Muscle of arm (tissue), 12 donors: ENCODE results near the gene LSM11. TPM values are rescaled to one million over a fixed set of nuclear protein-coding genes. Genes with fewer than 3 reads are reported as not detected.

Experiments used
- DNase-seq: peaks from one replicate; pipeline ENCODE4 v3.0.0-alpha.2; 2013
- polyA plus RNA-seq, 12 donors: library from polyadenylated mRNA; unstranded; fragments of 120-200 nt; gene quantifications; one replicate each; pipeline ENCODE4 v1.2.1, GENCODE V29; 2013; ENCODE audit not compliant: insufficient read length in 12 of 12

The LSM11 gene
- polyA plus RNA-seq, 12 donors, result 4.5 to 11.2 (median 9.2) TPM; not detected in 1

- no peak for DNase-seq
Measured at GRCh38 chr5:157766902-157767301, 23.4 kb downstream of the LSM11 start.

- no peak for DNase-seq
Measured at GRCh38 chr5:157767689-157768088, 24.2 kb downstream of the LSM11 start.

GRCh38 chr5:157770665-157771064 is 27.2 kb downstream of the LSM11 start:
- DNase-seq, result no peak

- no peak for DNase-seq
Measured at GRCh38 chr5:157772127-157772526, 28.6 kb downstream of the LSM11 start.

- DNase-seq, result no peak
Measured at GRCh38 chr5:157778121-157778805, 34.8 kb downstream of the LSM11 start.

- no peak for DNase-seq
Measured at GRCh38 chr5:157779221-157779620, 35.7 kb downstream of the LSM11 start.

- DNase-seq, result no peak
Measured at GRCh38 chr5:157785801-157786200, 42.3 kb downstream of the LSM11 start.

- no peak for DNase-seq
Measured at GRCh38 chr5:157793301-157793700, 49.8 kb downstream of the LSM11 start.

GRCh38 chr5:157799578-157799977 is 56.1 kb downstream of the LSM11 start:
- no peak for DNase-seq

GRCh38 chr5:157800137-157800536 is 56.6 kb downstream of the LSM11 start:
- no peak for DNase-seq

- no peak for DNase-seq
Measured at GRCh38 chr5:157802736-157803135, 59.2 kb downstream of the LSM11 start.

- DNase-seq, result no peak
Measured at GRCh38 chr5:157808043-157808442, 64.5 kb downstream of the LSM11 start.

Other genes with a start within 250 kb of the LSM11 start
- gene ADAM19, start 167.9 kb upstream of the LSM11 start, polyA plus RNA-seq, result 10 to 100 TPM; 14.8 to 64.0 (median 20.3) TPM
- gene SOX30, start 91.3 kb upstream of the LSM11 start, polyA plus RNA-seq, result under 1 TPM in 10 of 12 donors, not detected in 2; 0.21 to 0.59 (median 0.42) TPM
- gene C5orf52, start 72.2 kb upstream of the LSM11 start, polyA plus RNA-seq, result not detected
- gene THG1L, start 12.3 kb upstream of the LSM11 start, polyA plus RNA-seq, result 10 to 100 TPM in 11 of 12 donors, not detected in 1; 12.2 to 29.6 (median 24.3) TPM
- 100 to 1,000 TPM in 1 of 12 donors, 10 to 100 TPM in 10, not detected in 1; 54.0 to 106 (median 75.1) TPM for gene CLINT1, start 115.4 kb downstream of the LSM11 start, polyA plus RNA-seq